Activated CD8-positive, alpha-beta T cell treated with anti-CD3 and anti-CD28 coated beads for 36 hours (primary cell): ENCODE results near the gene SEC14L2. TPM values are rescaled to one million over a fixed set of nuclear protein-coding genes. Genes with fewer than 3 reads are reported as not detected.
A peak's percentile ranks its signal among the peaks of the same experiment; 100 is the strongest.

Experiments used
- ATAC-seq: fragments of 200-7000 bp; cut with Tn5 transposase; one replicate; pipeline ENCODE4 v1.10.0; 2021; ENCODE audit warnings: mild to moderate bottlenecking, moderate library complexity
- CTCF ChIA-PET: fragments of 350-600 bp; sonication (Branson Sonifier 250); formaldehyde crosslinking; loops from one replicate; lab custom pipeline; 2021; ENCODE audit warnings: antibody characterized with exemption; lab: Charles Lee
- POLR2A ChIA-PET: fragments of 350-600 bp; sonication (Branson Sonifier 250); formaldehyde crosslinking; loops from one replicate; lab custom pipeline; 2021; ENCODE audit warnings: antibody characterized with exemption; lab: Charles Lee
- DNase-seq: peaks from one replicate; pipeline ENCODE4 v3.0.0-alpha.2; 2020
- H3K27ac Mint-ChIP-seq: one replicate; pipeline ENCODE4 v1.8.0; 2021; ENCODE audit warnings: mild to moderate bottlenecking, mixed read lengths
- H3K27me3 Mint-ChIP-seq: one replicate; pipeline ENCODE4 v1.8.0; 2021; ENCODE audit warnings: mixed read lengths
- H3K36me3 Mint-ChIP-seq: one replicate; pipeline ENCODE4 v1.8.0; 2021; ENCODE audit warnings: low read depth, mixed read lengths
- H3K4me1 Mint-ChIP-seq: one replicate; pipeline ENCODE4 v1.8.0; 2021; ENCODE audit warnings: low read depth, mixed read lengths
- H3K4me3 Mint-ChIP-seq: one replicate; pipeline ENCODE4 v1.8.0; 2021; ENCODE audit warnings: mild to moderate bottlenecking, moderate library complexity, mixed read lengths
- H3K9me3 Mint-ChIP-seq: one replicate; pipeline ENCODE4 v1.8.0; 2021; ENCODE audit warnings: mixed read lengths
- intact Hi-C: fragments of 100-400 bp; cut with micrococcal nuclease; formaldehyde crosslinking; loops from one replicate; pipeline ENCODE4 v1.10.0; 2022
- total RNA-seq, 2 experiments: library from RNA; stranded (reverse); gene quantifications; one replicate each; pipeline ENCODE4 v1.2.3, GENCODE V29; 2021
- TF ChIP-seq, protein P1 (sequence below): fragments of 200-600 bp; IDR thresholded peaks from one replicate; pipeline ENCODE4 v1.8.0; 2022; ENCODE audit warnings: antibody characterized with exemption, mild to moderate bottlenecking

Gene SEC14L2
- total RNA-seq, 2 experiments from 2014 or later = 15.1 to 15.4 TPM

DNA sequence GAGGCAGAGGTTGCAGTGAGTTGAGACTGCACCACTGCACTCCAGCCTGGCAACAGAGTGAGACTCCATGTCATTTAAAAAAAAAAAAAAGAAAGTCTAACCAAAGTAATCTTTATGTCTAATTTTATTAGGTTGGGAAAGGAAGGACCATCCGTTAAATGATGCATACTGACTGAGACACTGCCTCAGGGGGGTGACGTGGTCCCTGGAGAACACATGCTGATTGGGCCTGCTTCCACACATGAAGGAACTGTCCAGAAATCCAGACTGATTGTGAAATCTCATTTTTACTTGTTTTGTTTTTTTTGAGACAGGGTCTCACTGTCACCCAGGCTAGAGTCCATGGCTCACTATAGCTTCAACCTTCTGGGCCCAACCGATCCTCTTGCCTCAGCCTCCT, 45.6 kb upstream of the SEC14L2 start:
- Mint-ChIP-seq H3K36me3 (peaks cover 67% of the 10 kb centered on the region), H3K4me1 (peaks cover 72% of the 10 kb centered on the region), H3K27me3 (no peaks in the 10 kb centered on the region), H3K27ac (no peak overlapping the region), H3K4me3 (no peak overlapping the region), H3K9me3 (no peaks in the 10 kb centered on the region)
- CTCF ChIA-PET = interaction anchor here (2.1 to 3.0 kb wide), 2 partner anchors 36 to 63 kb away, joined by 5 to 17 read pairs; partner anchors contain the start of genes CASTOR1 and RNF215
- intact Hi-C loops = no loop called here
- DNase-seq (no peak), ATAC-seq (no peak)
- TF ChIP-seq, protein P1, sequence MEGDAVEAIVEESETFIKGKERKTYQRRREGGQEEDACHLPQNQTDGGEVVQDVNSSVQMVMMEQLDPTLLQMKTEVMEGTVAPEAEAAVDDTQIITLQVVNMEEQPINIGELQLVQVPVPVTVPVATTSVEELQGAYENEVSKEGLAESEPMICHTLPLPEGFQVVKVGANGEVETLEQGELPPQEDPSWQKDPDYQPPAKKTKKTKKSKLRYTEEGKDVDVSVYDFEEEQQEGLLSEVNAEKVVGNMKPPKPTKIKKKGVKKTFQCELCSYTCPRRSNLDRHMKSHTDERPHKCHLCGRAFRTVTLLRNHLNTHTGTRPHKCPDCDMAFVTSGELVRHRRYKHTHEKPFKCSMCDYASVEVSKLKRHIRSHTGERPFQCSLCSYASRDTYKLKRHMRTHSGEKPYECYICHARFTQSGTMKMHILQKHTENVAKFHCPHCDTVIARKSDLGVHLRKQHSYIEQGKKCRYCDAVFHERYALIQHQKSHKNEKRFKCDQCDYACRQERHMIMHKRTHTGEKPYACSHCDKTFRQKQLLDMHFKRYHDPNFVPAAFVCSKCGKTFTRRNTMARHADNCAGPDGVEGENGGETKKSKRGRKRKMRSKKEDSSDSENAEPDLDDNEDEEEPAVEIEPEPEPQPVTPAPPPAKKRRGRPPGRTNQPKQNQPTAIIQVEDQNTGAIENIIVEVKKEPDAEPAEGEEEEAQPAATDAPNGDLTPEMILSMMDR = no peak
- POLR2A ChIA-PET = no interaction called here

DNA sequence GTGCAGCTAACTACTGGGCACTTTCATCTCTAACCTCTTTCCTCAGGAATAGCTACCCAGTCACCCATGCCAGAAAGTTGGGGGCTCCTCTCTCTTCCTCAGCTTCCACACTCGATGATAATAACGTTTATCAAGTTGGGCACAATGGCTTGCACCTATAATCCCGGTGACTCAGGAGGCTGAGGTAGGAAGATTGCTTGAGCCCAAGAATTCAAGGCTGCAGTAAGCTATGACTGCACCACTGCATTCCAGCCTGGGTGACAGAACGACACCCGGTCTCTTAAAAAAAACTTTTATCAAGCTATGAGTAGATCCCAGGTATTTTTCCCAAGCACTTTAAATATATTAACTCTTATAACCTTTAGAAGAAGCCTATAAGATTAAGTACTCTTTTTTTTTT, 42.2 kb upstream of the SEC14L2 start:
- CTCF ChIA-PET = interaction anchor here (2.9 kb wide), 1 partner anchor 66 kb away, joined by 43 read pairs; the partner anchor contains the start of gene CASTOR1
- peak overlapping the region; percentile 96 for H3K4me3 Mint-ChIP-seq

DNA sequence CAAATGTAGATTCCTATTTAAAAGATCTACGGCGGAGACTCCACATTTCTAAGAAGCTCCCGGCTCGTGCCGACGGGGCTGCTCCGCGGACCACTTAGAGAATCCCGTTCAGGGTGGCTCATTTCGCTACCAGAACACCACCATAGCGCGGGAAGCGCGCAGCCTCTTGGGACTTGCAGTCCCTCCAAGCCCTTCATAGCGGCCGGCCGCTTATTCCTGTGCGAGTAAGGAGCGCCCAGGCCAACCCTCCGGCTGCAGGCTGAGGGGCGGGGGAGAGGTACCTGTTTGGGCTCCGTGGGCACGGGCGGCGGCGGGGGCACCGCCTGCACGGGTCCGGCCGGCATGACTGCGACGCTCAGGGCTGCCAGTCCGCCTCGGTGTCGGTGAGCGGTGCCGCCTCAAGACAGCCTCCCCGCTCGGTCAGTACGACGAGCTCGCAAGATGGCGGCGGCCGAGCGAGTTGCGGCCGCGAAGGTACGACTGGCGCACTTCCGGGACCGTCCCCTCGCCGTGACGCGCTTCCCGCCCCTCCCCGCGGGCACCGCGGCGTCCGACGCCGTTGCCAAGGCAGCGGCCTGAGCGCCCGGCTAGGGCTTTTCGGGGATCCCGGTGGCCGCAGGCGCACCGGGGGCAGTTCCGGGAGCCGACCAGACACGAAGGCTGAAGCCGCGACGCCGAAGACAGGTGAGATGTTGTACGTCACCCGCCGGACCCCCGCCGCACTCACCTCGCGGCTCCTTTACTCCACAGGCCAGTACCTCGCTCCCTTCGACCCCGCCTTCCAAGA, 40.2 kb upstream of the SEC14L2 start, which contains the start of the genes CCDC157 and SF3A1:
Gene CCDC157 (plus strand): TSS at position 559 of the 787 bp plus-strand sequence. CDS start 8,994 bp downstream, outside the sequence.
Gene SF3A1 (minus strand): TSS at position 446 of the 787 bp plus-strand sequence. CDS start 102 bp downstream, at position 344.
- intact Hi-C loops = no loop called here
- DNase-seq (peak; percentile 96), ATAC-seq (peak; percentile 91)
- CTCF ChIA-PET = interaction anchor here (1.0 to 2.9 kb wide), 5 partner anchors 22 to 68 kb away, joined by 3 to 43 read pairs (median 3); partner anchors contain the start of genes CASTOR1, RNF215 and TBC1D10A
- H3K27ac Mint-ChIP-seq = peak within 1 kb of the TSS; percentile 92
- peak within 1 kb of the TSS; percentile 96 for H3K4me3 Mint-ChIP-seq
- H3K27me3 Mint-ChIP-seq = no peaks in the 10 kb centered on the region
- POLR2A ChIA-PET = interaction anchor here (0.5 to 1.8 kb wide), 19 partner anchors 9 to 229 kb away, joined by 3 to 9 read pairs (median 3); partner anchors contain the start of genes MTFP1, RNF215 and TBC1D10A
- TF ChIP-seq, protein P1 = no peak
- H3K4me1 Mint-ChIP-seq = peaks cover 42% of the 10 kb centered on the region
- H3K9me3 Mint-ChIP-seq = no peaks in the 10 kb centered on the region
- H3K36me3 Mint-ChIP-seq = peaks cover 34% of the 10 kb centered on the region

More for the DNA sequence above, 42.2 kb upstream of the SEC14L2 start:
- TF ChIP-seq, protein P1 = no peak
- ATAC-seq (no peak), DNase-seq (no peak)
- POLR2A ChIA-PET = interaction anchor here (0.8 to 1.8 kb wide), 10 partner anchors 9 to 702 kb away, joined by 3 to 12 read pairs (median 3); partner anchors contain the start of gene CASTOR1
- Mint-ChIP-seq H3K4me1 (peaks cover 54% of the 10 kb centered on the region), H3K27me3 (no peaks in the 10 kb centered on the region), H3K9me3 (no peaks in the 10 kb centered on the region), H3K36me3 (peaks cover 48% of the 10 kb centered on the region), H3K27ac (peak overlapping the region; percentile 55)
- intact Hi-C loops = no loop called here

DNA sequence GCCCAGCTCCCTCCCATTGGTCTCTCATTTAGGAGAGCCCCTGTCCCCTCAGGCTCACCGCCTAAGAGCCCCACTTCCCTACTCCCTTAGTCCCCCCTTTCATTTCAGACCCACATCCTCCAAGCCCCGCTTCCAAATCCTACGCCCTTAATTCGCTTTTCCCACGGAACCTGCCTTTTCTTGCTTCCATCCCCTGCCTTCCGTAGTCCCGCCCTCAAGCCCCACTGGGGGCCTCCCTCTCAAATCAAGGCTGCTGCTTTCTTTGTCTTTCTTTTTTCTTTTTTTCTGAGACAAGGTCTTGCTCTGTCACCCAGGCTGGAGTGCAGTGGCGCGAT, 39.6 kb upstream of the SEC14L2 start:
- peaks cover 39% of the 10 kb centered on the region for H3K4me1 Mint-ChIP-seq
- ATAC-seq (peak; percentile 6), DNase-seq (no peak)
- H3K27ac Mint-ChIP-seq = peak overlapping the region; percentile 76
- intact Hi-C loops = no loop called here
- ChIA-PET CTCF (interaction anchor here (1.1 to 2.9 kb wide), 5 partner anchors 30 to 69 kb away, joined by 3 to 43 read pairs (median 12); partner anchors contain the start of genes CASTOR1, RNF215 and TBC1D10A), POLR2A (interaction anchor here (0.7 to 1.7 kb wide), 12 partner anchors 10 to 97 kb away, joined by 3 to 9 read pairs (median 3); partner anchors contain the start of genes MTFP1, RNF215 and TBC1D10A)
- H3K36me3 Mint-ChIP-seq = peaks cover 30% of the 10 kb centered on the region
- H3K4me3 Mint-ChIP-seq = peak overlapping the region; percentile 96
- H3K27me3 Mint-ChIP-seq = no peaks in the 10 kb centered on the region
- no peaks in the 10 kb centered on the region for H3K9me3 Mint-ChIP-seq
- TF ChIP-seq, protein P1 = no peak
